HEK293T (cell line): ENCODE data around the gene GATB.

Experiments used
- ARNT ChIP-seq: fragments of 450-650 bp; IDR thresholded peaks from 2 replicates; pipeline ENCODE4 v1.6.1; 2017; ENCODE audit warnings: mild to moderate bottlenecking
- BHLHE40 ChIP-seq: fragments of 450-650 bp; IDR thresholded peaks from 2 replicates; pipeline ENCODE4 v1.6.1; 2016; ENCODE audit warnings: mild to moderate bottlenecking, moderate library complexity, borderline replicate concordance
- L3MBTL2 ChIP-seq: fragments of 450-650 bp; conservative IDR thresholded peaks from 2 replicates; pipeline ENCODE4 v1.6.1; 2016; ENCODE audit warnings: mild to moderate bottlenecking
- PKNOX1 ChIP-seq: fragments of 450-650 bp; IDR thresholded peaks from 2 replicates; pipeline ENCODE4 v1.6.1; 2016
- SP1 ChIP-seq: fragments of 450-650 bp; IDR thresholded peaks from 2 replicates; pipeline ENCODE4 v1.6.1; 2017
- ZNF384 ChIP-seq: fragments of 450-650 bp; IDR thresholded peaks from 2 replicates; pipeline ENCODE4 v1.6.1; 2016

- TF ChIP-seq BHLHE40: no peak
- TF ChIP-seq SP1: no peak
- no peak for TF ChIP-seq ARNT
- no peak for TF ChIP-seq PKNOX1
- TF ChIP-seq L3MBTL2: no peak
- no peak for TF ChIP-seq ZNF384
These were observed 16.2 kb downstream of the GATB start for GRCh38 chr4:151744614-151745013.
